HepG2 (cell line): Measurements from ENCODE around the gene USP7. TPM values are rescaled to one million over a fixed set of nuclear protein-coding genes. Genes with fewer than 3 reads are reported as not detected.

Experiments
- CENPT ChIP-seq: sonication (generic); formaldehyde crosslinking; IDR thresholded peaks from 2 replicates; pipeline ENCODE4 v1.8.0; 2022; ENCODE audit warnings: low read depth, mild to moderate bottlenecking, moderate library complexity, missing genetic modification reagents
- IRF2 ChIP-seq: IDR thresholded peaks from 2 replicates; pipeline ENCODE4 v1.6.1; 2018; ENCODE audit warnings: missing genetic modification reagents, missing compliant biosample characterization
- MXD3 ChIP-seq: IDR thresholded peaks from 2 replicates; pipeline ENCODE4 v1.6.1; 2016; ENCODE audit warnings: mild to moderate bottlenecking, missing biosample characterization, missing genetic modification reagents
- NR2F2 ChIP-seq: IDR thresholded peaks from 2 replicates; pipeline ENCODE4 v1.6.1; 2012; ENCODE audit warnings: low read depth, inconsistent platforms, borderline replicate concordance
- PLSCR1 ChIP-seq: sonication (generic); formaldehyde crosslinking; IDR thresholded peaks from 2 replicates; pipeline ENCODE4 v1.5.0; 2020; ENCODE audit warnings: missing genetic modification reagents, mild to moderate bottlenecking, borderline replicate concordance
- REPIN1 ChIP-seq: sonication (generic); formaldehyde crosslinking; IDR thresholded peaks from 2 replicates; pipeline ENCODE4 v1.8.0; 2022; ENCODE audit warnings: missing genetic modification reagents, low read depth, mild to moderate bottlenecking, borderline replicate concordance
- TBP ChIP-seq: sonication (generic); formaldehyde crosslinking; IDR thresholded peaks from 2 replicates; pipeline ENCODE4 v1.5.0; 2020; ENCODE audit warnings: missing genetic modification reagents
- THAP9 ChIP-seq: sonication (generic); formaldehyde crosslinking; IDR thresholded peaks from 2 replicates; pipeline ENCODE4; 2020; ENCODE audit warnings: missing genetic modification reagents, mild to moderate bottlenecking, borderline replicate concordance
- ZC3H13 ChIP-seq: sonication (generic); formaldehyde crosslinking; IDR thresholded peaks from 2 replicates; pipeline ENCODE4 v1.8.1; 2023; ENCODE audit warnings: mild to moderate bottlenecking, missing genetic modification reagents, moderate library complexity
- ZHX2 ChIP-seq, 2 experiments: sonication (generic) in 1 of 2; formaldehyde crosslinking in 1 of 2; IDR thresholded peaks; 2 replicates each; pipeline versions ENCODE4 v1.6.1 to v1.9.0; 2014 to 2022; ENCODE audit warnings: antibody characterized with exemption in 1 of 2, borderline replicate concordance in 1 of 2, inconsistent platforms in 1 of 2, low read depth in 1 of 2, missing genetic modification reagents in 1 of 2
- ZNF18 ChIP-seq: sonication (generic); formaldehyde crosslinking; IDR thresholded peaks from 2 replicates; pipeline ENCODE4 v1.8.0; 2022; ENCODE audit warnings: mild to moderate bottlenecking, missing genetic modification reagents; ENCODE audit not compliant: insufficient replicate concordance
- ZNF362 ChIP-seq: sonication (generic); formaldehyde crosslinking; IDR thresholded peaks from 2 replicates; pipeline ENCODE4 v1.4.0; 2020; ENCODE audit warnings: missing genetic modification reagents, mild to moderate bottlenecking, borderline replicate concordance
- ZNF607 ChIP-seq: sonication (generic); formaldehyde crosslinking; IDR thresholded peaks from 2 replicates; pipeline ENCODE4 v1.5.1; 2020; ENCODE audit warnings: missing genetic modification reagents, mild to moderate bottlenecking, borderline replicate concordance
- polyA plus RNA-seq, 8 experiments: library from polyadenylated mRNA; depleted of rRNA in 3 of 8; stranded (reverse) in 7 of 8; unstranded in 1 of 8; fragments of >200 nt; fragmentation: Illumina TruSeq in 4 of 8; extraction: Trizol in 4 of 8; gene quantifications; 2 replicates each; pipeline versions ENCODE4 v1.2.1 to v1.2.3, GENCODE V29; 2011 to 2016; ENCODE audit warnings: low read depth in 4 of 8, missing spikeins in 1 of 8, mixed read lengths in 1 of 8; ENCODE audit not compliant: insufficient read depth in 1 of 8
- total RNA-seq, 5 experiments: library from RNA; depleted of rRNA; stranded (reverse); fragments of >200 nt; fragmentation: Illumina TruSeq; extraction: Trizol; gene quantifications; 2 replicates each; pipeline ENCODE4 v1.2.3, GENCODE V29; 2016; ENCODE audit warnings: low read depth in 1 of 5

Gene USP7
- total and polyA plus RNA-seq, 2 of the 13 experiments (the other 11 are each of a cell fraction or from before 2014, with no cell fraction given) = 52.5 to 173 TPM

- TF ChIP-seq ZNF18 (CRISPR knock-in tag) = peak; percentile 86
- no peak for TF ChIP-seq NR2F2
- TF ChIP-seq ZNF362 (CRISPR knock-in tag) = peak; percentile 80; the same call in 1 of the 2 replicates
- peak; percentile 96; the same call in 1 of the 2 replicates for TF ChIP-seq ZNF607 (CRISPR knock-in tag)
- peak; percentile 98 for TF ChIP-seq REPIN1 (CRISPR knock-in tag)
- TF ChIP-seq THAP9 (CRISPR knock-in tag) = peak; percentile 93
- TF ChIP-seq CENPT = peak; percentile 45; the same call in 1 of the 2 replicates
- TF ChIP-seq MXD3 = peak; percentile 60
- TF ChIP-seq ZC3H13 (CRISPR knock-in tag) = peak; percentile 98
- TF ChIP-seq ZHX2 (IDR thresholded peaks at IDR 0.05; ENCODE audit: low read depth) = peak; percentile 66; the same call in 1 of the 2 replicates
- TF ChIP-seq ZHX2 (CRISPR knock-in tag; IDR thresholded peaks at IDR 0.05; ENCODE audit: borderline replicate concordance) = peak; percentile 48; the same call in 1 of the 2 replicates
- peak; percentile 94 for TF ChIP-seq IRF2 (CRISPR knock-in tag)
- peak; percentile 95; the same call in 1 of the 2 replicates for TF ChIP-seq TBP (CRISPR knock-in tag)
- no peak for TF ChIP-seq PLSCR1
These were observed 99.9 kb downstream of the USP7 start (continued) for GRCh38 chr16:8863594-8864424.
